ENCODE results near the gene SNAPC1. TPM values are rescaled to one million over a fixed set of nuclear protein-coding genes. Genes with fewer than 3 reads are reported as not detected.

The SNAPC1 gene
- total RNA-seq, 2 experiments from 2014 or later = 4.8 to 5.0 TPM

GRCh38 chr14:61759878-61760277, 2.3 kb upstream of the SNAPC1 start:
- ATAC-seq (ENCODE audit: poor library complexity) (no peak), DNase-seq (no peak)
- CTCF ChIA-PET = no interaction called here
- Histone ChIP-seq H3K9me3 (ENCODE audit: control insufficient read depth in 1 of 2, insufficient read depth in 1 of 2, low read length in 2 of 2) (no peaks in the 10 kb centered on the region), H3K36me3 (ENCODE audit: insufficient read depth, low read length) (no peaks in the 10 kb centered on the region), H3K27me3 (ENCODE audit: control insufficient read depth in 1 of 2, insufficient read depth in 2 of 2, low read length in 2 of 2) (no peaks in the 10 kb centered on the region), H3K27ac (ENCODE audit: low read depth in 1 of 2, low read length in 2 of 2) (no peak overlapping the region), H3K4me3 (ENCODE audit: low read length) (no peak overlapping the region), H3K4me1 (ENCODE audit: insufficient read depth, low read length) (peaks cover 23% of the 10 kb centered on the region)
- H3K36me3 Mint-ChIP-seq (ENCODE audit: low read depth) = peaks cover 11% of the 10 kb centered on the region
- H3K27ac Mint-ChIP-seq = peak overlapping the region; percentile 41
- POLR2A ChIA-PET = interaction anchor here (0.6 to 0.7 kb wide), 2 partner anchors 11 to 14 kb away, joined by 3 read pairs; no protein-coding TSS in a partner anchor
- peaks cover 35% of the 10 kb centered on the region for H3K4me1 Mint-ChIP-seq (ENCODE audit: low read depth)
- intact Hi-C loops (cut with DNase I, micrococcal nuclease) = no loop called here
- no peaks in the 10 kb centered on the region for H3K9me3 Mint-ChIP-seq
- TF ChIP-seq CTCF (IDR thresholded peaks at IDR 0.05) = no peak
- no peak overlapping the region for H3K4me3 Mint-ChIP-seq
- H3K27me3 Mint-ChIP-seq = no peaks in the 10 kb centered on the region

- TF ChIP-seq CTCF (IDR thresholded peaks at IDR 0.05) = no peak
- DNase-seq (peak in 3 of 14 experiments; percentile 5 to 14 (median 11)), ATAC-seq (ENCODE audit: poor library complexity) (no peak)
- Mint-ChIP-seq H3K27ac (peak overlapping the region; percentile 99), H3K4me1 (ENCODE audit: low read depth) (peaks cover 52% of the 10 kb centered on the region), H3K27me3 (no peaks in the 10 kb centered on the region), H3K36me3 (ENCODE audit: low read depth) (peaks cover 23% of the 10 kb centered on the region), H3K4me3 (peak overlapping the region; percentile 93), H3K9me3 (no peaks in the 10 kb centered on the region)
- Histone ChIP-seq H3K36me3 (ENCODE audit: insufficient read depth, low read length) (no peaks in the 10 kb centered on the region), H3K4me3 (ENCODE audit: low read length) (peak overlapping the region; percentile 68), H3K27me3 (ENCODE audit: control insufficient read depth in 1 of 2, insufficient read depth in 2 of 2, low read length in 2 of 2) (no peaks in the 10 kb centered on the region), H3K27ac (ENCODE audit: low read depth in 1 of 2, low read length in 2 of 2) (peak overlapping the region; percentile 96 to 99), H3K4me1 (ENCODE audit: insufficient read depth, low read length) (peaks cover 23% of the 10 kb centered on the region), H3K9me3 (ENCODE audit: control insufficient read depth in 1 of 2, insufficient read depth in 1 of 2, low read length in 2 of 2) (no peaks in the 10 kb centered on the region)
- CTCF ChIA-PET = interaction anchor here (0.7 kb wide), 1 partner anchor 67 kb away, joined by 3 read pairs; the partner anchor contains the start of gene HIF1A
- POLR2A ChIA-PET = interaction anchor here (0.6 to 2.3 kb wide), 27 partner anchors 8 to 1513 kb away, joined by 3 to 37 read pairs (median 4); partner anchors contain the start of genes HIF1A, PPM1A and TMEM30B
- intact Hi-C loops (cut with DNase I, micrococcal nuclease) = no loop called here
Observed at GRCh38 chr14:61761557-61761956, 663 bp upstream of the SNAPC1 start.

- H3K27ac ChIP-seq (ENCODE audit: low read depth in 1 of 2, low read length in 2 of 2) = no peak overlapping the region
- H3K9me3 Mint-ChIP-seq = no peaks in the 10 kb centered on the region
- H3K27me3 ChIP-seq (ENCODE audit: control insufficient read depth in 1 of 2, insufficient read depth in 2 of 2, low read length in 2 of 2) = no peaks in the 10 kb centered on the region
- peak overlapping the region; percentile 60 for H3K4me3 Mint-ChIP-seq
- no peaks in the 10 kb centered on the region for H3K27me3 Mint-ChIP-seq
- H3K27ac Mint-ChIP-seq = no peak overlapping the region
- intact Hi-C loops (cut with DNase I, micrococcal nuclease) = no loop called here
- no peak overlapping the region for H3K4me3 ChIP-seq (ENCODE audit: low read length)
- no peak for TF ChIP-seq CTCF (IDR thresholded peaks at IDR 0.05)
- POLR2A ChIA-PET = interaction anchor here (1.5 kb wide), 2 partner anchors 484 kb away, joined by 3 to 5 read pairs; no protein-coding TSS in a partner anchor
- peaks cover 3% of the 10 kb centered on the region for H3K36me3 ChIP-seq (ENCODE audit: insufficient read depth, low read length)
- peaks cover 54% of the 10 kb centered on the region for H3K4me1 Mint-ChIP-seq (ENCODE audit: low read depth)
- DNase-seq (no peak), ATAC-seq (ENCODE audit: poor library complexity) (no peak)
- no peaks in the 10 kb centered on the region for H3K9me3 ChIP-seq (ENCODE audit: control insufficient read depth in 1 of 2, insufficient read depth in 1 of 2, low read length in 2 of 2)
- peaks cover 41% of the 10 kb centered on the region for H3K36me3 Mint-ChIP-seq (ENCODE audit: low read depth)
- CTCF ChIA-PET = interaction anchor here (1.5 kb wide), 1 partner anchor 70 kb away, joined by 4 read pairs; the partner anchor contains the start of gene HIF1A
- peaks cover 23% of the 10 kb centered on the region for H3K4me1 ChIP-seq (ENCODE audit: insufficient read depth, low read length)
Observed at GRCh38 chr14:61764342-61765122, 2.3 kb downstream of the SNAPC1 start.

Measured in CD4-positive, alpha-beta T cell (primary cell).